Stimulated activated naive CD8-positive, alpha-beta T cell treated with anti-CD3 and anti-CD28 coated beads, Interleukin-15, Interleukin-2, amounts not matched to agents 100 ng/mL and 50 ng/mL, for 24 hours (primary cell): Measurements from ENCODE around the gene FAN1.
A peak's percentile ranks its signal among the peaks of the same experiment; 100 is the strongest.

Experiments used
- H3K27ac Mint-ChIP-seq: one replicate; pipeline ENCODE4 v1.8.0; 2021; ENCODE audit warnings: mild to moderate bottlenecking, mixed read lengths
- H3K27me3 Mint-ChIP-seq: one replicate; pipeline ENCODE4 v1.8.0; 2021; ENCODE audit warnings: mixed read lengths
- H3K36me3 Mint-ChIP-seq: one replicate; pipeline ENCODE4 v1.8.0; 2021; ENCODE audit warnings: low read depth, mixed read lengths
- H3K4me1 Mint-ChIP-seq: one replicate; pipeline ENCODE4 v1.8.0; 2021; ENCODE audit warnings: low read depth, mixed read lengths
- H3K4me3 Mint-ChIP-seq: one replicate; pipeline ENCODE4 v1.8.0; 2021; ENCODE audit warnings: mild to moderate bottlenecking, mixed read lengths
- H3K9me3 Mint-ChIP-seq: one replicate; pipeline ENCODE4 v1.8.0; 2021; ENCODE audit warnings: mixed read lengths

FAN1 gene

DNA sequence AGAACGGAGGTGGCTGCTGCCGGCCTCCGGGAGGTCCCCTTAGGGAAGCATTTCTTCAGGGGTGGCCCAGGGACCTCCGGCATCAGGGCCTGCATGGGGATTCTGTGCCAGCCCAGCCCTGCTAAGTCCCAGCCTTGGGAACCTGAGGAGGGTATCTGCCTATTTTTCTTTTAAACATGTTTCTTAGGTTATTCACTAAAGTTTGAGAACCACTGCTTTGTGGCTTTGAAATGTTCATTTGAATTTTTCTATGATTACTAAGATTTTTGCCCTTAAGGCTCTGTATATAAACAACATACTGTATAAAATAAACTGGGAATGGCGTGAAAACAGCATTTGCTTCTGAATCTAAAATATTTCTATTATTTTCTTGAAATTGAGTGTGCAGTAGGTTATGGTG lies 24.4 kb downstream of the FAN1 start:
- peaks cover 2% of the 10 kb centered on the region for H3K4me1 Mint-ChIP-seq
- H3K27me3 Mint-ChIP-seq, result no peaks in the 10 kb centered on the region
- H3K36me3 Mint-ChIP-seq, result peaks cover 65% of the 10 kb centered on the region
- H3K4me3 Mint-ChIP-seq, result no peak overlapping the region
- no peak overlapping the region for H3K27ac Mint-ChIP-seq
- no peaks in the 10 kb centered on the region for H3K9me3 Mint-ChIP-seq

- peaks cover 66% of the 10 kb centered on the region for H3K36me3 Mint-ChIP-seq
- no peaks in the 10 kb centered on the region for H3K27me3 Mint-ChIP-seq
- peaks cover 5% of the 10 kb centered on the region for H3K4me1 Mint-ChIP-seq
- no peak overlapping the region for H3K27ac Mint-ChIP-seq
- H3K9me3 Mint-ChIP-seq, result no peaks in the 10 kb centered on the region
- no peak overlapping the region for H3K4me3 Mint-ChIP-seq
These were observed 25.5 kb downstream of the FAN1 start for GRCh38 chr15:30929064-30929669.

DNA sequence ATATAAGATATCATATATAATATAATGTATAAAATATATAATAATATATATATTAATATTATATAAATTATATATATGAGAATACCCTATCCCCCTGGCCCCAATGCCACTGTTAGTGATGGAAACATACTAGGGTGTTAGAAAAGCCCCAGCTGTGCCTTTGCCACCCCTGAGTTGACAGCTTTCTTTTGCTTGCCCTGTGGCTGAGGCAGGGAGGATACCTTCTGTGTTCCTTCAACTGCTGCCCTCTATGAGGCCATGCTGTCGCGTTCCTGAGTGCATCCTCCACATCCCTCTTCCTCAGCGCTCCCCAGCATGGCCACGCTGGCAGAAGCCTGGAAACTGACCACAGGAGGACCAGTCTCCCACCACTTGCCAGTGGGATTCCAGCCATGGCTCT lies 26.3 kb downstream of the FAN1 start:
- H3K36me3 Mint-ChIP-seq, result peaks cover 68% of the 10 kb centered on the region

GRCh38 chr15:30930422-30930821 lies 26.7 kb downstream of the FAN1 start:
- Mint-ChIP-seq H3K4me3 (no peak overlapping the region), H3K36me3 (peaks cover 65% of the 10 kb centered on the region), H3K27ac (peak overlapping the region; percentile 55)

More for the DNA sequence above, 26.3 kb downstream of the FAN1 start:
- Mint-ChIP-seq H3K27me3 (no peaks in the 10 kb centered on the region), H3K4me3 (no peak overlapping the region), H3K4me1 (peaks cover 5% of the 10 kb centered on the region), H3K27ac (peak overlapping the region; percentile 55), H3K9me3 (no peaks in the 10 kb centered on the region)

GRCh38 chr15:30933293-30933692 lies 29.6 kb downstream of the FAN1 start:
- Mint-ChIP-seq H3K4me1 (peaks cover 5% of the 10 kb centered on the region), H3K9me3 (no peaks in the 10 kb centered on the region), H3K27me3 (no peaks in the 10 kb centered on the region), H3K36me3 (peaks cover 63% of the 10 kb centered on the region), H3K27ac (no peak overlapping the region), H3K4me3 (no peak overlapping the region)

More at GRCh38 chr15:30930422-30930821, 26.7 kb downstream of the FAN1 start:
- H3K27me3 Mint-ChIP-seq, result no peaks in the 10 kb centered on the region
- peaks cover 5% of the 10 kb centered on the region for H3K4me1 Mint-ChIP-seq
- no peaks in the 10 kb centered on the region for H3K9me3 Mint-ChIP-seq

DNA sequence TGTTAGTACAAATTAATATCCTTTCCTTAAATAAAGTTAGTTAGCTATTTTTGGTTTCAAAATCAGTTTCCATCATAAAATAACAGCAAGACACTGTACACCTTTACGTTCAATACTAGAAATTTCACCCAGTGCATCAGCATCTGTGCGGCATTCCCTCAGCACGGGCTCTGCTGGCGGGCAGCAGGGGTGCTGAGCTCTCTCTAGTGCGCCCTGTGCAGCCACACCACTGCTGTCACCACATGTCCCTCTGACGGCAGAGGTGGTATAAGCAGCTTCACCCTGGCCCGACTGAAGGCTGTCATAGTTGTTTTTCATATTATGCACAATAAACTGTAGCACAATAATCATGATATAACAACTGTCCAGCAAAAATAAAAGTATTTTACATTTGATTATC lies 35.4 kb downstream of the FAN1 start:
- no peak overlapping the region for H3K27ac Mint-ChIP-seq
- no peaks in the 10 kb centered on the region for H3K4me1 Mint-ChIP-seq
- H3K9me3 Mint-ChIP-seq, result no peaks in the 10 kb centered on the region
- no peak overlapping the region for H3K4me3 Mint-ChIP-seq
- peaks cover 74% of the 10 kb centered on the region for H3K36me3 Mint-ChIP-seq
- H3K27me3 Mint-ChIP-seq, result no peaks in the 10 kb centered on the region

GRCh38 chr15:30940359-30940758 lies 36.6 kb downstream of the FAN1 start:
- Mint-ChIP-seq H3K9me3 (no peaks in the 10 kb centered on the region), H3K27ac (no peak overlapping the region), H3K4me1 (no peaks in the 10 kb centered on the region), H3K27me3 (no peaks in the 10 kb centered on the region), H3K36me3 (peaks cover 72% of the 10 kb centered on the region), H3K4me3 (no peak overlapping the region)

DNA sequence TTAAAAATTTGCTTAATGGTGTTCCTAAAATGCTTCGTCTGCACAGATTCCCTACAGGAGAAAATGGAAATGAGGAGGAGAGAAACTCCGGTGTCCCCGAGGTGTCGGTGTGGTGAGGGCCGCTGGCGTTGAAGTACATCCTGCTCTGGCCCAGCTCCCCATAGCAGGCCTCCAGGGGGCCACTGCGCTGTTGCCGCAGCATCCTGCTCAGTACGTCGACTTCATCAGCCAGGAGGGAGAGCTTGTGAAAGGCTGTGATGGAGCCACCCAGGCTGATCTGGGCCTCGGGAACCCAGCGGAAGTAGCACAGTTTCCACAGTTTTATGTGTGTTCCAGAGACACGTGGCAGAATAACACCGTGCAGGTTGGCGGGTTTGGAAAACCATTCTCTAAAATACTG lies 37.8 kb downstream of the FAN1 start:
- Mint-ChIP-seq H3K27me3 (no peaks in the 10 kb centered on the region), H3K4me3 (no peak overlapping the region), H3K9me3 (no peaks in the 10 kb centered on the region), H3K4me1 (no peaks in the 10 kb centered on the region), H3K36me3 (peaks cover 73% of the 10 kb centered on the region), H3K27ac (no peak overlapping the region)

DNA sequence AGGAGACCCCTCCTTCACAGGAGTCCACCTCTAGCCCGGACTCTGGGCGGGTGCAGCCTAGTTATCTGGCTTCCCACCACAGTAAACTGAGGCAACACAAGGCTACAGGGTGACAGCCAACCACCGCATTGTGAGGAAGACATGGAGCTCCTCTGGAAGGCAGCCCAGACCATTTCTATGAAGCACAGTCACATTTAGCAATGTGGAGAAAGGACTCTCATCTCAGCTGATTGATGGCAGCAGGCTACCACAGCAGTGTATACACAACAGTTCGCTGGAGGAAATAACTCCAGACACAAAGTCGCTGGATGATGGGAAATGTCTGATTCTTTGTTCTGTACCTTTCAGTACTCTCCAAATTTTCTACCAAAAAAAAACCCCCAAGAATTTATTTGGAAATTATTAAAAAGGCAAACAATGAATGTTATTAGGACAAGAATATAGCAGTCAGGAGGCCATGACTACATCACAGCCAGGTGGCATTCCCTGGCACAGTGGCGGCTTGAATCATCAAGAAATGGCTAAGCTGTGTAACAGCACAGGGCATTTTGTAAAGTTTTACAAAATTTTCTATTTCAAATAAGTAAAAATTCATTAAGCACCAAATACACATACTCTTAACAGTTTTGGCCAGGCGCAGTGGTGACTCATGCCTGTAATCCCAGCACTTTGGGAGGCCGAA lies 40.1 kb downstream of the FAN1 start:
- H3K27ac Mint-ChIP-seq, result no peak overlapping the region
- H3K36me3 Mint-ChIP-seq, result peaks cover 78% of the 10 kb centered on the region
- H3K4me3 Mint-ChIP-seq, result no peak overlapping the region

DNA sequence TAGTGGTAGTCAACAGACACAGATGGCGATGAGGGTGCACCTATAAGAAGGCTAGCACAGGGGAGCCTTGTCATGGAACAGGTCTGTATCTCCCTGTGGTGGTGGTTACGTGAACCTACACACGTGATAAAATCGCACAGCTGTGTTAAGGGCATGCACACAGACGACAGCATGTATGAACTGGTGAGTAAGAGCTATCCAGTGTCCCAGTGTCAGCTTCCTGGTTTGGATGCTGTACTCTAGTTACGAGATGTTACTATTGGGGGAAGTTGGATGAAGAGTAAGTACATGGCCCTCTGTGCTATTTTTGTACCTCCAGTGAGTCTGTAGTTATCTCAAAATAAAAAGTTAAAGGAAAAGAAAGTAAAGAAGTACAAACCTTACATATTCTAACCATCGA lies 49.5 kb downstream of the FAN1 start:
- Mint-ChIP-seq H3K36me3 (peaks cover 78% of the 10 kb centered on the region), H3K9me3 (no peaks in the 10 kb centered on the region), H3K4me3 (no peak overlapping the region), H3K27me3 (no peaks in the 10 kb centered on the region), H3K4me1 (peaks cover 15% of the 10 kb centered on the region), H3K27ac (no peak overlapping the region)

More for the DNA sequence above, 40.1 kb downstream of the FAN1 start:
- Mint-ChIP-seq H3K9me3 (no peaks in the 10 kb centered on the region), H3K27me3 (no peaks in the 10 kb centered on the region), H3K4me1 (no peaks in the 10 kb centered on the region)

DNA sequence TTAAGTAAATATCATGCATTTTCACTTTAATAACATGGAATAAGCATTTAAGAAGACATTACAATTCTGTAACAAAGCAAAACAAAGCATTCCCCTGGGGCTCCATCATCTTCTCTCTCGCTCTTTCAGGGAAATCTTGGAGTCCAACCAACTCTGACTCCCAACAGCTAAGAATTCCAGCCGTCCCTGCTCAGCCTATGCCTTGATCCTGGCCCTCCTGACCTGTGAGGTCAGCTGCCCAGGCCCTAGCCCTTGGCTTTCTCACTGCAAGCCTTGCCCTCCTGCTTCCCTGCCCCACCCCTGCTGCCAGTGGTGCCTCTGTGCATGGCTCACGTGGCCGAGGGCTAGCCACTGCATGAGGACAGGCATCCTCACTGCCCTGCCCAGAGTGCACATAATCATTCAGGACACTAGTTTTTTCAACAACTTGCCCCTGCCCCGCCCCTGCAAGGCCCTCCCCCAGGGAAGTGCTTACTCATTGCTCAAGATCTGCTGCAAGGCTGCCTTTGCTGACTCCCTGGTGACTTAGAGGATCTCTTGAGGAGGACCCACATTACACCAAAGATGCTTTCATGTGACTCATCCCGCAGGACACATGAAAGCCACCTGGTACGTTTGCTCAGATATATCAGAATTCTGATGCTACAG lies 50.1 kb downstream of the FAN1 start:
- peaks cover 15% of the 10 kb centered on the region for H3K4me1 Mint-ChIP-seq
- H3K9me3 Mint-ChIP-seq, result no peaks in the 10 kb centered on the region
- no peak overlapping the region for H3K4me3 Mint-ChIP-seq
- H3K27ac Mint-ChIP-seq, result no peak overlapping the region
- no peaks in the 10 kb centered on the region for H3K27me3 Mint-ChIP-seq
- H3K36me3 Mint-ChIP-seq, result peaks cover 72% of the 10 kb centered on the region

GRCh38 chr15:30954674-30955073 lies 51.0 kb downstream of the FAN1 start:
- no peak overlapping the region for H3K4me3 Mint-ChIP-seq
- peaks cover 63% of the 10 kb centered on the region for H3K36me3 Mint-ChIP-seq
- peaks cover 15% of the 10 kb centered on the region for H3K4me1 Mint-ChIP-seq
- H3K27ac Mint-ChIP-seq, result peak overlapping the region; percentile 78
- no peaks in the 10 kb centered on the region for H3K27me3 Mint-ChIP-seq
- H3K9me3 Mint-ChIP-seq, result no peaks in the 10 kb centered on the region

DNA sequence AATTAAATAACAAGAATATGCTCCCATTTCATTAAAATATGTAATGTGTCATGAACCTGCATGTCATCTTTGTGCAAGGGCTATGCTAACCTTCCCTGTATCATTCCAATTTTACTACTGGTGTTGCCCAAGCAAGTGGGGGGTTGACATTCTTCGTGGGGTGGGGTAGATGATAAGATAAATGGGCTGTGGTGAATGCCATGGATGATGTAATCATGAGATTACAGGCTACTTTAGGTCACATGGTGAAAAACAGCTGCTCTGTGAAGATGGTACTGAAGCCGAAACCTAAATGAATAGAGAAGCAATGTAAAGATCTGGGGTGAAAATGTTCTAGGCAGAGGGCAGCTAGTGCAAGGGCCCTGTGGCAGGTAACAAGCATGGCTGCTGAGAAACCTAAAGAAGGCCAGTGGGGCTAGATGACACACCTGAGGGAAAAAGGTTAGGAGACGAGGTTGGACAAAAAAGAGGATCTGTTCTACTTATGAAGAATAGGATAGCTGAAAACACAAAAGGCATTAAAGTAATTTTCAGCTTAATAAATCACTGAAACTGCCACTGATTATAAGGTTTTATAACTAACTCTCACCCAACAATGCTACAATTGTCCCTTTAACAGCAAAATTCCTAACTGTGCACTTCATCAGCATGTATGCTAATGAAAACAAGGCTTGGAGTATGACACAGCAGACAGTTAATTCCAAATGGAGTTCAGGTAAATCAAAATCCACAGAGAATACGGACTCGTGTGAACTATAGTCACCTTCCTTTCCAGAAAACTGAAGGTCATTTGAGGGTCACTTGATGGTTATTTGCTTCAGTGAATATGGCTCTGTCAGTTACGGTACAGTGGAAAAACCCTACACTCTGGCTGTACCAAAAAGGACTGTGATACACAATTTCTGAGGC lies 52.8 kb downstream of the FAN1 start:
- no peaks in the 10 kb centered on the region for H3K27me3 Mint-ChIP-seq
- H3K27ac Mint-ChIP-seq, result peak overlapping the region; percentile 47
- H3K4me1 Mint-ChIP-seq, result peaks cover 15% of the 10 kb centered on the region
- no peak overlapping the region for H3K4me3 Mint-ChIP-seq
- no peaks in the 10 kb centered on the region for H3K9me3 Mint-ChIP-seq
- H3K36me3 Mint-ChIP-seq, result peaks cover 56% of the 10 kb centered on the region

GRCh38 chr15:30958219-30958618 lies 54.5 kb downstream of the FAN1 start:
- peaks cover 45% of the 10 kb centered on the region for H3K36me3 Mint-ChIP-seq
- H3K27me3 Mint-ChIP-seq, result no peaks in the 10 kb centered on the region
- peak overlapping the region; percentile 43 for H3K27ac Mint-ChIP-seq
- H3K9me3 Mint-ChIP-seq, result no peaks in the 10 kb centered on the region
- H3K4me3 Mint-ChIP-seq, result no peak overlapping the region
- H3K4me1 Mint-ChIP-seq, result peaks cover 21% of the 10 kb centered on the region

DNA sequence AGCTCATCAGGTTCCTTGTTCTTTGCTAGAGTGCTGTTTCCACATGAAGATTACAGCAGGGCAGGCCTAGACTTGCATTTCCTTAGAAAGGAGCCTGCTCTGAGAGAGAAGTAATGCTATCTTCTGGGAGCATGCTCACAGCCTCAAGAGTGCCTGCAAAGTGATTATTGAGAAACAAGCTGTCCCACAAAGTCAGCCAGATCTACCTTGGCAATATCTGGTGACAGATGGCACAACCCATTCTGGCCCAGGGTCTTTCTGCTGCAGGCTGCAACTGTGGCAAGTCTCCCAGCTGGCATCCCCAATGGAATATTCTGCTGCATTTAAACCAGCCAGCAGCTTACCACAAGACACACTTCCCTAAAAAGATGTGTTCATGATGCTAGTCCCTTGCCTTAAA lies 58.4 kb downstream of the FAN1 start:
- H3K4me1 Mint-ChIP-seq, result peaks cover 15% of the 10 kb centered on the region
- no peaks in the 10 kb centered on the region for H3K9me3 Mint-ChIP-seq
- H3K36me3 Mint-ChIP-seq, result peaks cover 38% of the 10 kb centered on the region
- no peaks in the 10 kb centered on the region for H3K27me3 Mint-ChIP-seq
- H3K27ac Mint-ChIP-seq, result no peak overlapping the region
- no peak overlapping the region for H3K4me3 Mint-ChIP-seq
